Ascending aorta (tissue), 2 donors: Measurements from ENCODE around the gene PPP1R7. TPM values are rescaled to one million over a fixed set of nuclear protein-coding genes. Genes with fewer than 3 reads are reported as not detected.

Source experiments
- DNase-seq, 2 donors: peaks; one replicate each; pipeline ENCODE4 v3.0.0-alpha.2; 2019; ENCODE audit warnings: low spot score in 2 of 2
- H3K27ac ChIP-seq, 2 donors: fragments of 200-600 bp; sonication (generic); one replicate each; pipeline ENCODE4 v1.5.1; 2016 to 2017; ENCODE audit warnings: mild to moderate bottlenecking in 1 of 2
- H3K27me3 ChIP-seq: fragments of 200-600 bp; sonication (generic); one replicate; pipeline ENCODE4 v1.5.1; 2017
- H3K36me3 ChIP-seq, 2 donors: fragments of 200-600 bp; sonication (generic); one replicate each; pipeline ENCODE4 v1.5.1; 2016
- H3K4me1 ChIP-seq, 2 donors: fragments of 200-600 bp; sonication (generic); one replicate each; pipeline ENCODE4 v1.5.1; 2016 to 2017; ENCODE audit warnings: mild to moderate bottlenecking in 1 of 2
- H3K4me3 ChIP-seq, 2 donors: fragments of 200-600 bp; sonication (generic); one replicate each; pipeline ENCODE4 v1.5.1; 2016 to 2017; ENCODE audit warnings: mild to moderate bottlenecking in 1 of 2
- H3K9me3 ChIP-seq, 2 donors: fragments of 200-600 bp; sonication (generic); one replicate each; pipeline ENCODE4 v1.5.1; 2016
- intact Hi-C: fragments of 100-400 bp; cut with DNase I; formaldehyde crosslinking; loops from one replicate; pipeline ENCODE4 v1.15.1; 2023
- total RNA-seq: library from RNA; depleted of rRNA; stranded (reverse); fragments of >200 nt; gene quantifications from one replicate; pipeline ENCODE4 v1.1.0, GENCODE V29; 2016
- TF ChIP-seq, protein P1 (sequence below), 3 experiments: fragments of 200-600 bp in 2 of 3; fragments of 450-650 bp in 1 of 3; sonication (generic) in 2 of 3; IDR thresholded peaks; one replicate each; pipeline ENCODE4 v1.5.1; 2016 to 2019; ENCODE audit warnings: antibody characterized with exemption in 3 of 3, mild to moderate bottlenecking in 1 of 3, moderate library complexity in 1 of 3

PPP1R7 gene
- total RNA-seq, 1 donor from 2014 or later, result 4.2 TPM

- H3K4me3 ChIP-seq, result no peak overlapping the region
- DNase-seq, result no peak
- TF ChIP-seq, protein P1, sequence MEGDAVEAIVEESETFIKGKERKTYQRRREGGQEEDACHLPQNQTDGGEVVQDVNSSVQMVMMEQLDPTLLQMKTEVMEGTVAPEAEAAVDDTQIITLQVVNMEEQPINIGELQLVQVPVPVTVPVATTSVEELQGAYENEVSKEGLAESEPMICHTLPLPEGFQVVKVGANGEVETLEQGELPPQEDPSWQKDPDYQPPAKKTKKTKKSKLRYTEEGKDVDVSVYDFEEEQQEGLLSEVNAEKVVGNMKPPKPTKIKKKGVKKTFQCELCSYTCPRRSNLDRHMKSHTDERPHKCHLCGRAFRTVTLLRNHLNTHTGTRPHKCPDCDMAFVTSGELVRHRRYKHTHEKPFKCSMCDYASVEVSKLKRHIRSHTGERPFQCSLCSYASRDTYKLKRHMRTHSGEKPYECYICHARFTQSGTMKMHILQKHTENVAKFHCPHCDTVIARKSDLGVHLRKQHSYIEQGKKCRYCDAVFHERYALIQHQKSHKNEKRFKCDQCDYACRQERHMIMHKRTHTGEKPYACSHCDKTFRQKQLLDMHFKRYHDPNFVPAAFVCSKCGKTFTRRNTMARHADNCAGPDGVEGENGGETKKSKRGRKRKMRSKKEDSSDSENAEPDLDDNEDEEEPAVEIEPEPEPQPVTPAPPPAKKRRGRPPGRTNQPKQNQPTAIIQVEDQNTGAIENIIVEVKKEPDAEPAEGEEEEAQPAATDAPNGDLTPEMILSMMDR (IDR thresholded peaks at IDR 0.05), result no peak
- intact Hi-C loops, result no loop called here
- no peaks in the 10 kb centered on the region for H3K27me3 ChIP-seq
- H3K27ac ChIP-seq, result no peak overlapping the region
- H3K4me1 ChIP-seq, result no peaks in the 10 kb centered on the region
- H3K36me3 ChIP-seq, result peaks cover 55 to 64% of the 10 kb centered on the region in 2 donors
- no peaks in the 10 kb centered on the region for H3K9me3 ChIP-seq
Measured at GRCh38 chr2:241226723-241227572, 76.7 kb downstream of the PPP1R7 start.

- Histone ChIP-seq H3K36me3 (peaks cover 61 to 70% of the 10 kb centered on the region in 2 donors), H3K4me3 (no peak overlapping the region), H3K27ac (no peak overlapping the region), H3K9me3 (no peaks in the 10 kb centered on the region), H3K4me1 (no peaks in the 10 kb centered on the region), H3K27me3 (no peaks in the 10 kb centered on the region)
- TF ChIP-seq, protein P1 (IDR thresholded peaks at IDR 0.05), result no peak
- no peak for DNase-seq
- intact Hi-C loops, result no loop called here
Measured at GRCh38 chr2:241227594-241227993, 77.3 kb downstream of the PPP1R7 start.

GRCh38 chr2:241228081-241228859 is 78.0 kb downstream of the PPP1R7 start:
- intact Hi-C loops, result no loop called here
- TF ChIP-seq, protein P1 (IDR thresholded peaks at IDR 0.05), result no peak
- peaks cover 68 to 77% of the 10 kb centered on the region in 2 donors for H3K36me3 ChIP-seq

GRCh38 chr2:241228860-241229516 is 78.7 kb downstream of the PPP1R7 start:
- H3K4me1 ChIP-seq, result no peaks in the 10 kb centered on the region
- no peaks in the 10 kb centered on the region for H3K27me3 ChIP-seq
- H3K9me3 ChIP-seq, result no peaks in the 10 kb centered on the region
- H3K27ac ChIP-seq, result no peak overlapping the region
- H3K4me3 ChIP-seq, result no peak overlapping the region
- TF ChIP-seq, protein P1 (IDR thresholded peaks at IDR 0.05), result no peak
- intact Hi-C loops, result no loop called here
- no peak for DNase-seq
- peaks cover 74 to 84% of the 10 kb centered on the region in 2 donors for H3K36me3 ChIP-seq

More at GRCh38 chr2:241228081-241228859, 78.0 kb downstream of the PPP1R7 start:
- H3K4me3 ChIP-seq, result no peak overlapping the region
- no peak for DNase-seq
- no peaks in the 10 kb centered on the region for H3K9me3 ChIP-seq
- H3K27me3 ChIP-seq, result no peaks in the 10 kb centered on the region
- H3K4me1 ChIP-seq, result no peaks in the 10 kb centered on the region
- no peak overlapping the region for H3K27ac ChIP-seq

DNA sequence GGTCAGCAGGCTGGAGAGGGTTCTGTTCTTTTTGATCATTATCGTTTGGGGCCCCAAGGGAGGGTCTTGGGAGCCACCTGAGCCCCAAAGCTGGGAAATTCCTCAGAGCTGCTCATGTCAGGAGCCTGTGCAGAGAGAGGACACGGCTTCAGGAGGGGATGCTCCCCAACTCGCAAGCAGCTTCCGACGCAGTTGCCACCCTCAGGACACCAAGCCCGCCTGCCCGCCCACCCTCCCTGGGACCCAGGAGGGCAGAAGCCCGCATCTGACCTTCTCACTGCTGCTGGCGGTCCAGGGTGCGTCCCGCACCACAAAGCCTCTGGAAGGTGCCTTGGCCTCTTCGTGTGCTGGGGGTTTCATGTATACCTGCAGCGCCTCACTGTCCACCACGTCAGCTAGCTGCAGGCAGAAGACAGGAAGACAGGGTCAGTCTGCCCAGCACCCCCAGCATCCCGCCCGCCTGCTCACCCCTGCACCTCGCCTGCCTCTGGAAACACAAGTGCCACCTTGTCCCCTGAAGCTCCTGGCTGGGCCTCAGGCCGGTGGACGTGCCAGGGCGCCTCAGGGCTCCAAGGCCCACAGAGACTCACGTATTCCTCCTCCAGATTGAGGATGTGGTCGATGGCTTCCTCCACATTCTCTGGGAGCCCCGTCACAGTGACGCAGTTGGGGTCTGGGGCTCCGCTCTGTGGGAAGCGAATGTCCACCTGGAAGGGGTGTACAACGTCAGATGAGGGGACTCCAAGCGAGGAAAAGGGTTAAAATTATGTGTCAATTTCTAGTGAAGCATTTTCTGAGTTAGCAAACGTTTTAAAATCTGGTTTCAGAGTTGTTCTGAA is 79.5 kb downstream of the PPP1R7 start:
- no peak for DNase-seq
- H3K9me3 ChIP-seq, result no peaks in the 10 kb centered on the region
- intact Hi-C loops, result no loop called here
- H3K4me1 ChIP-seq, result no peaks in the 10 kb centered on the region
- no peaks in the 10 kb centered on the region for H3K27me3 ChIP-seq
- H3K36me3 ChIP-seq, result peaks cover 82 to 92% of the 10 kb centered on the region in 2 donors
- H3K27ac ChIP-seq, result no peak overlapping the region
- TF ChIP-seq, protein P1 (IDR thresholded peaks at IDR 0.05), result no peak
- H3K4me3 ChIP-seq, result no peak overlapping the region
